Measurements from ENCODE around the gene EGFL7. TPM values are rescaled to one million over a fixed set of nuclear protein-coding genes. Genes with fewer than 3 reads are reported as not detected.
A peak's percentile ranks its signal among the peaks of the same experiment; 100 is the strongest.

EGFL7 gene
- total and polyA plus RNA-seq, 2 of the 13 experiments (the other 11 are each of a cell fraction or from before 2014, with no cell fraction given) = 0.20 to 5.1 TPM

DNA sequence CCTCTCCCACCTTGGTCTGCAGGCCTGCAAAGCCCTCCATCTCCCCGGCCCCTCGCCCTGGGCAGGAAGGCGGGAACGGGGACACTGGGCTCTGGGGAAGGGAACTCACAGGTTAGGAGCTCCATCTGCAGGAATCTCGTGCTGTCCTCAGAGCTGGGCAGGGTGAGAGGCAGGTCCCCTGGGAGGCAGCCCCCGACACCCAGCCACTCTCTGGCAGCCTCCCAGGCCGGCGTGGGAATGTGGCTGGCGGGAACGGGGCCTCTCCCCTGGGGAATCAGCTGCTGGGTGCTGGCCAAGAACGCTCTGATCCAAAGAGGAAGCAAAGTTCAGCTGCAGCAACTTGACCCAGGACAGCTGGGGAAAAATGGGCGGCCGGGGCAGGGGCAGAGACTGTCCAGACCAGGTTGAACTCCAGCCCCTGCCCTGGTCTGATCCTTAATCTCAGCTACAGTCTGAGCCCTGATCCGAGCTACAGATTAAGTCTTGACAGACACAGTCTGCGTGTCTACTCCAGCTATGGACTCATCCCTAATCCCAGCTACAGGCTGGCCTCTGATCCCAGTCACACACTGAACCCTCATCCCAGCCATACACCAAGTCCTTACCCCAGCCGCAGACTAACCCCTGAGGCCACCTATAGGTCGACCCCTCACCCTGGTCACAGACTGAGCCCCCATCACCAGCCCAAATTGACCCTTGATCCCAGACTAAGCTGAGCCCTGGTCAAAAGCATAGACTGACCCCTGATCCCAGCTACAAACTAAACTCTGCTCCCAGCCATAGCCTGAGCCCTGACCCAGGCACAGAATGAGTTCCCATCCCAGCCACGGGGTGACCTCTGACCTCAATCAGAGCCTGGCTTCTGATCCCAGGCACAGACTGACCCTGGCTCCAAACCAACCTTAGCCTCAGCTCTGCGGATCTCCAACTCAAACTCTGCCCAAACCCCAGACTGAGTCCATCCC, 37.3 kb upstream of the EGFL7 start (continued):
- TF ChIP-seq, protein P1, sequence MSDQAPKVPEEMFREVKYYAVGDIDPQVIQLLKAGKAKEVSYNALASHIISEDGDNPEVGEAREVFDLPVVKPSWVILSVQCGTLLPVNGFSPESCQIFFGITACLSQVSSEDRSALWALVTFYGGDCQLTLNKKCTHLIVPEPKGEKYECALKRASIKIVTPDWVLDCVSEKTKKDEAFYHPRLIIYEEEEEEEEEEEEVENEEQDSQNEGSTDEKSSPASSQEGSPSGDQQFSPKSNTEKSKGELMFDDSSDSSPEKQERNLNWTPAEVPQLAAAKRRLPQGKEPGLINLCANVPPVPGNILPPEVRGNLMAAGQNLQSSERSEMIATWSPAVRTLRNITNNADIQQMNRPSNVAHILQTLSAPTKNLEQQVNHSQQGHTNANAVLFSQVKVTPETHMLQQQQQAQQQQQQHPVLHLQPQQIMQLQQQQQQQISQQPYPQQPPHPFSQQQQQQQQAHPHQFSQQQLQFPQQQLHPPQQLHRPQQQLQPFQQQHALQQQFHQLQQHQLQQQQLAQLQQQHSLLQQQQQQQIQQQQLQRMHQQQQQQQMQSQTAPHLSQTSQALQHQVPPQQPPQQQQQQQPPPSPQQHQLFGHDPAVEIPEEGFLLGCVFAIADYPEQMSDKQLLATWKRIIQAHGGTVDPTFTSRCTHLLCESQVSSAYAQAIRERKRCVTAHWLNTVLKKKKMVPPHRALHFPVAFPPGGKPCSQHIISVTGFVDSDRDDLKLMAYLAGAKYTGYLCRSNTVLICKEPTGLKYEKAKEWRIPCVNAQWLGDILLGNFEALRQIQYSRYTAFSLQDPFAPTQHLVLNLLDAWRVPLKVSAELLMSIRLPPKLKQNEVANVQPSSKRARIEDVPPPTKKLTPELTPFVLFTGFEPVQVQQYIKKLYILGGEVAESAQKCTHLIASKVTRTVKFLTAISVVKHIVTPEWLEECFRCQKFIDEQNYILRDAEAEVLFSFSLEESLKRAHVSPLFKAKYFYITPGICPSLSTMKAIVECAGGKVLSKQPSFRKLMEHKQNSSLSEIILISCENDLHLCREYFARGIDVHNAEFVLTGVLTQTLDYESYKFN (CRISPR knock-in tag; conservative IDR thresholded peaks at IDR 0.05) = peak; percentile 69
- TF ChIP-seq, protein P2, sequence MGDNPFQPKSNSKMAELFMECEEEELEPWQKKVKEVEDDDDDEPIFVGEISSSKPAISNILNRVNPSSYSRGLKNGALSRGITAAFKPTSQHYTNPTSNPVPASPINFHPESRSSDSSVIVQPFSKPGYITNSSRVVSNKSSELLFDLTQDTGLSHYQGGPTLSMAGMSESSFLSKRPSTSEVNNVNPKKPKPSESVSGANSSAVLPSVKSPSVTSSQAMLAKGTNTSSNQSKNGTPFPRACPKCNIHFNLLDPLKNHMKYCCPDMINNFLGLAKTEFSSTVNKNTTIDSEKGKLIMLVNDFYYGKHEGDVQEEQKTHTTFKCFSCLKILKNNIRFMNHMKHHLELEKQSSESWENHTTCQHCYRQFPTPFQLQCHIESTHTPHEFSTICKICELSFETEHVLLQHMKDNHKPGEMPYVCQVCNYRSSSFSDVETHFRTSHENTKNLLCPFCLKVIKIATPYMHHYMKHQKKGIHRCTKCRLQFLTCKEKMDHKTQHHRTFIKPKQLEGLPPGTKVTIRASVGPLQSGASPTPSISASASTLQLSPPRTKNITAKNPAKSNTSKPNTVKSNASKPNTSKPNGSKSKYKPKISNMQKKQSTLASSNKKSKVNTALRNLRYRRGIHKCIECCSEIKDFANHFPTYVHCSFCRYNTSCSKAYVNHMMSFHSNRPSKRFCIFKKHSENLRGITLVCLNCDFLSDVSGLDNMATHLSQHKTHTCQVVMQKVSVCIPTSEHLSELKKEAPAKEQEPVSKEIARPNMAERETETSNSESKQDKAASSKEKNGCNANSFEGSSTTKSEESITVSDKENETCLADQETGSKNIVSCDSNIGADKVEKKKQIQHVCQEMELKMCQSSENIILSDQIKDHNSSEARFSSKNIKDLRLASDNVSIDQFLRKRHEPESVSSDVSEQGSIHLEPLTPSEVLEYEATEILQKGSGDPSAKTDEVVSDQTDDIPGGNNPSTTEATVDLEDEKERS (CRISPR knock-in tag; IDR thresholded peaks at IDR 0.05) = no peak
- TF ChIP-seq, protein P3, sequence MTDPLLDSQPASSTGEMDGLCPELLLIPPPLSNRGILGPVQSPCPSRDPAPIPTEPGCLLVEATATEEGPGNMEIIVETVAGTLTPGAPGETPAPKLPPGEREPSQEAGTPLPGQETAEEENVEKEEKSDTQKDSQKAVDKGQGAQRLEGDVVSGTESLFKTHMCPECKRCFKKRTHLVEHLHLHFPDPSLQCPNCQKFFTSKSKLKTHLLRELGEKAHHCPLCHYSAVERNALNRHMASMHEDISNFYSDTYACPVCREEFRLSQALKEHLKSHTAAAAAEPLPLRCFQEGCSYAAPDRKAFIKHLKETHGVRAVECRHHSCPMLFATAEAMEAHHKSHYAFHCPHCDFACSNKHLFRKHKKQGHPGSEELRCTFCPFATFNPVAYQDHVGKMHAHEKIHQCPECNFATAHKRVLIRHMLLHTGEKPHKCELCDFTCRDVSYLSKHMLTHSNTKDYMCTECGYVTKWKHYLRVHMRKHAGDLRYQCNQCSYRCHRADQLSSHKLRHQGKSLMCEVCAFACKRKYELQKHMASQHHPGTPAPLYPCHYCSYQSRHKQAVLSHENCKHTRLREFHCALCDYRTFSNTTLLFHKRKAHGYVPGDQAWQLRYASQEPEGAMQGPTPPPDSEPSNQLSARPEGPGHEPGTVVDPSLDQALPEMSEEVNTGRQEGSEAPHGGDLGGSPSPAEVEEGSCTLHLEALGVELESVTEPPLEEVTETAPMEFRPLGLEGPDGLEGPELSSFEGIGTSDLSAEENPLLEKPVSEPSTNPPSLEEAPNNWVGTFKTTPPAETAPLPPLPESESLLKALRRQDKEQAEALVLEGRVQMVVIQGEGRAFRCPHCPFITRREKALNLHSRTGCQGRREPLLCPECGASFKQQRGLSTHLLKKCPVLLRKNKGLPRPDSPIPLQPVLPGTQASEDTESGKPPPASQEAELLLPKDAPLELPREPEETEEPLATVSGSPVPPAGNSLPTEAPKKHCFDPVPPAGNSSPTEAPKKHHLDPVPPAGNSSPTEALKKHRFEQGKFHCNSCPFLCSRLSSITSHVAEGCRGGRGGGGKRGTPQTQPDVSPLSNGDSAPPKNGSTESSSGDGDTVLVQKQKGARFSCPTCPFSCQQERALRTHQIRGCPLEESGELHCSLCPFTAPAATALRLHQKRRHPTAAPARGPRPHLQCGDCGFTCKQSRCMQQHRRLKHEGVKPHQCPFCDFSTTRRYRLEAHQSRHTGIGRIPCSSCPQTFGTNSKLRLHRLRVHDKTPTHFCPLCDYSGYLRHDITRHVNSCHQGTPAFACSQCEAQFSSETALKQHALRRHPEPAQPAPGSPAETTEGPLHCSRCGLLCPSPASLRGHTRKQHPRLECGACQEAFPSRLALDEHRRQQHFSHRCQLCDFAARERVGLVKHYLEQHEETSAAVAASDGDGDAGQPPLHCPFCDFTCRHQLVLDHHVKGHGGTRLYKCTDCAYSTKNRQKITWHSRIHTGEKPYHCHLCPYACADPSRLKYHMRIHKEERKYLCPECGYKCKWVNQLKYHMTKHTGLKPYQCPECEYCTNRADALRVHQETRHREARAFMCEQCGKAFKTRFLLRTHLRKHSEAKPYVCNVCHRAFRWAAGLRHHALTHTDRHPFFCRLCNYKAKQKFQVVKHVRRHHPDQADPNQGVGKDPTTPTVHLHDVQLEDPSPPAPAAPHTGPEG (CRISPR knock-in tag; IDR thresholded peaks at IDR 0.05) = no peak
- no peak for TF ChIP-seq ZNF709 (CRISPR knock-in tag; IDR thresholded peaks at IDR 0.05)
- TF ChIP-seq RAD51 (IDR thresholded peaks at IDR 0.05; ENCODE audit: borderline replicate concordance) = no peak
- TF ChIP-seq YY1 (IDR thresholded peaks at IDR 0.05; ENCODE audit: insufficient read depth, insufficient replicate concordance, low read depth, low read length) = no peak
- no peak; the same call in 1 of the 2 replicates for TF ChIP-seq ZFY (CRISPR knock-in tag; IDR thresholded peaks at IDR 0.05)
- no peak for TF ChIP-seq PAF1 (CRISPR knock-in tag; IDR thresholded peaks at IDR 0.05)
- TF ChIP-seq FOXP1 (IDR thresholded peaks at IDR 0.05) = no peak
- TF ChIP-seq FOXP1 (CRISPR knock-in tag; IDR thresholded peaks at IDR 0.05) = no peak
- TF ChIP-seq CREM (IDR thresholded peaks at IDR 0.05) = no peak
- no peak for TF ChIP-seq CREM (CRISPR knock-in tag; IDR thresholded peaks at IDR 0.05)
- TF ChIP-seq, protein P4, sequence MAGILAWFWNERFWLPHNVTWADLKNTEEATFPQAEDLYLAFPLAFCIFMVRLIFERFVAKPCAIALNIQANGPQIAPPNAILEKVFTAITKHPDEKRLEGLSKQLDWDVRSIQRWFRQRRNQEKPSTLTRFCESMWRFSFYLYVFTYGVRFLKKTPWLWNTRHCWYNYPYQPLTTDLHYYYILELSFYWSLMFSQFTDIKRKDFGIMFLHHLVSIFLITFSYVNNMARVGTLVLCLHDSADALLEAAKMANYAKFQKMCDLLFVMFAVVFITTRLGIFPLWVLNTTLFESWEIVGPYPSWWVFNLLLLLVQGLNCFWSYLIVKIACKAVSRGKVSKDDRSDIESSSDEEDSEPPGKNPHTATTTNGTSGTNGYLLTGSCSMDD (CRISPR knock-in tag; IDR thresholded peaks at IDR 0.05) = no peak
- no peak for TF ChIP-seq ELF4 (CRISPR knock-in tag; IDR thresholded peaks at IDR 0.05; ENCODE audit: borderline replicate concordance)
- TF ChIP-seq CBX1 (IDR thresholded peaks at IDR 0.05; ENCODE audit: low read depth) = peak; percentile 15
- 0 out of 2 replicates have a peak, but pooled peaks have one; percentile 38 for TF ChIP-seq ZNF253 (CRISPR knock-in tag; IDR thresholded peaks at IDR 0.05; ENCODE audit: borderline replicate concordance)

All from HepG2 (cell line).